Panc1 (cell line): ENCODE measurements around the gene PPP1R9A. TPM values are rescaled to one million over a fixed set of nuclear protein-coding genes. Genes with fewer than 3 reads are reported as not detected.

Source experiments
- ATAC-seq: fragments of 200-7000 bp; cut with Tn5 transposase; 2 replicates; pipeline ENCODE4 v1.9.1; 2020; ENCODE audit warnings: mild to moderate bottlenecking, moderate library complexity
- BruUV-seq: library from RNA; stranded (reverse); fragments of 400-500 nt; replicated peaks from 2 replicates; lab custom pipeline; 2021; lab: Mats Ljungman, UMichigan
- CTCF ChIA-PET: fragments of 300-600 bp; sonication (Branson Sonifier 250); formaldehyde crosslinking; loops from one replicate; lab custom pipeline; 2022; ENCODE audit warnings: antibody characterized with exemption; lab: Charles Lee
- POLR2A ChIA-PET: fragments of 300-600 bp; sonication (Branson Sonifier 250); formaldehyde crosslinking; loops from one replicate; lab custom pipeline; 2022; ENCODE audit warnings: antibody characterized with exemption; lab: Charles Lee
- DNase-seq: peaks from one replicate; pipeline ENCODE4 v3.0.0-alpha.2; 2010; ENCODE audit warnings: low read depth, low spot score
- H3K27ac ChIP-seq: 2 replicates; pipeline ENCODE4 v1.5.1; 2011; ENCODE audit warnings: mild to moderate bottlenecking, low read length, inconsistent platforms
- H3K27me3 ChIP-seq: fragments of 200-500 bp; sonication (Bioruptor generic); 2 replicates; pipeline ENCODE4 v1.6.0; 2014; ENCODE audit warnings: low read length, inconsistent platforms; ENCODE audit not compliant: control insufficient read depth, insufficient read depth
- H3K36me3 ChIP-seq: fragments of 200-500 bp; sonication (Bioruptor generic); 2 replicates; pipeline ENCODE4 v1.5.1; 2014; ENCODE audit warnings: inconsistent platforms, mild to moderate bottlenecking, low read length, moderate library complexity; ENCODE audit not compliant: control insufficient read depth, insufficient read depth
- H3K4me1 ChIP-seq: 2 replicates; pipeline ENCODE4 v1.5.1; 2011; ENCODE audit warnings: inconsistent platforms, mild to moderate bottlenecking, low read length, moderate library complexity; ENCODE audit not compliant: control insufficient read depth, insufficient read depth
- H3K4me3 ChIP-seq, 2 experiments: 2 replicates each; pipeline ENCODE4 v1.5.1; 2011 to 2012; ENCODE audit warnings: low read depth in 2 of 2, low read length in 2 of 2, mild to moderate bottlenecking in 2 of 2, inconsistent platforms in 1 of 2, moderate library complexity in 1 of 2
- H3K9me3 ChIP-seq: fragments of 200-500 bp; sonication (Bioruptor generic); 2 replicates; pipeline ENCODE4 v1.5.1; 2014; ENCODE audit warnings: low read depth, mild to moderate bottlenecking, inconsistent platforms, low read length, moderate library complexity; ENCODE audit not compliant: control insufficient read depth, insufficient read depth
- POLR2AphosphoS5 ChIP-seq: IDR thresholded peaks from 2 replicates; pipeline ENCODE4 v1.6.1; 2012; ENCODE audit warnings: mild to moderate bottlenecking, low read depth, low read length, moderate library complexity
- SIN3A ChIP-seq: IDR thresholded peaks from 2 replicates; pipeline ENCODE4 v1.6.1; 2012; ENCODE audit warnings: low read depth, mild to moderate bottlenecking, low read length, moderate library complexity, borderline replicate concordance; ENCODE audit not compliant: insufficient read depth
- TCF7L2 ChIP-seq: IDR thresholded peaks from 2 replicates; pipeline ENCODE4 v1.6.1; 2011; ENCODE audit warnings: mild to moderate bottlenecking, low read depth, low read length, inconsistent platforms
- in situ Hi-C: cut with HindIII; loops from 2 replicates; pipeline ENCODE4 v1.10.0; 2016; ENCODE audit warnings: low sequenced_read_pairs, low pct_unique_long_range_greater_than_20kb
- intact Hi-C: fragments of 100-400 bp; cut with micrococcal nuclease; formaldehyde crosslinking; loops from one replicate; pipeline ENCODE4 v1.10.0; 2022; ENCODE audit not compliant: unreplicated experiment
- total RNA-seq: library from RNA; stranded (reverse); gene quantifications from one replicate; pipeline ENCODE4 v1.2.1, GENCODE V29; 2021; ENCODE audit not compliant: unreplicated experiment
- TF ChIP-seq, protein P1 (sequence below), 2 experiments: IDR thresholded peaks; 2 replicates each; pipeline ENCODE4 v1.6.1; 2011 to 2012; ENCODE audit warnings: low read depth in 2 of 2, control low read depth in 1 of 2, low read length in 1 of 2, mild to moderate bottlenecking in 1 of 2, moderate library complexity in 1 of 2; ENCODE audit not compliant: insufficient read depth in 1 of 2
- TF ChIP-seq, protein P2 (sequence below): fragments of 450-650 bp; IDR thresholded peaks from 2 replicates; pipeline ENCODE4 v1.5.1; 2017; ENCODE audit warnings: mild to moderate bottlenecking

PPP1R9A gene
- total RNA-seq, 1 experiment from 2014 or later, result 5.0 TPM

DNA sequence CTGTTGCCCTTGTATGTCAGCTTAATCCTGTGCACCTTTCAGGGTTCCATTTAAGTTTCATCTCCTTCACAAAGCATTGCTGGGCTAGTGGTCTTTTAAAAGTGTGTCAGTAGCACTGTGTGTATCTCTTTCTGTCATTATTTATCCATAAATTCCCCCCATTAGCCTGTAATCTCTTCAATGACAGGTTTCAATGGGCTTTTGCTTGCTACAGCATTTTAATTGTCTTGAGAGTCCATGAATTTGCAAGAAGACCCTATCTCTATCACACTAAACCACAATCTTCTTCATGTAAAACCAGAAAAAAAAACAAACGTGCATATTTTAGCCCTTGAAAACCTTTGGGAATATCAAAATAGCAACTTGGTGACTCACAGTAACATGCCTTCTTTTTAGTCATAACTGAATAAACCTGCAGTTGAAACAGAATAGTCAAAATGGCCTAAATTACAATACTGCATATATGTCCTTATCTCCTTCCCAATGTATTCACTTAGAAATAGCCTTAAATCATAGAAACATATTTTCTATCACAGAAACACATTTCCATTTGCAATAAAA is 298.4 kb downstream of the PPP1R9A start:
- intact Hi-C loops, result no loop called here
- TF ChIP-seq TCF7L2, result no peak

DNA sequence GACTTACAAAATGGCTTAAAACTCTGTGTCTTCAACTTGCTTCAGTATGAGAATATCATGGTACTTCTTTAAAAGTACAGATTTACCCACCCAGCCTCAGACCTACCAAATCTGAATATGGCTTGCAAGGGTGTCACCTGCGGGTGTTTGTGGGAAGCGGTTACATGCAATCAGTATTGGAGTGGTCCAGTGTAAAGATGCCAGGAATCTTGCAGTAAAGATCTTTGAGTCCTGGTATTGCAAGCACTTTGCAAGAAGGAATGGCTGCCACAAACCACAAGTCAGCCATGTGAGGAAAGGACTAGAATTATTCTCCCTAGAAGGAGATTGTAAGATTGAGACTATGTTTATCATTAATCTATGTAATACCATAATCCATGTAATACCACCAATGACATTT is 301.9 kb downstream of the PPP1R9A start:
- BruUV-seq, result no TSS peak
- no peak for ATAC-seq
- no peaks in the 10 kb centered on the region for H3K36me3 ChIP-seq
- H3K4me1 ChIP-seq, result no peaks in the 10 kb centered on the region
- no peak for TF ChIP-seq POLR2AphosphoS5
- TF ChIP-seq, protein P1, sequence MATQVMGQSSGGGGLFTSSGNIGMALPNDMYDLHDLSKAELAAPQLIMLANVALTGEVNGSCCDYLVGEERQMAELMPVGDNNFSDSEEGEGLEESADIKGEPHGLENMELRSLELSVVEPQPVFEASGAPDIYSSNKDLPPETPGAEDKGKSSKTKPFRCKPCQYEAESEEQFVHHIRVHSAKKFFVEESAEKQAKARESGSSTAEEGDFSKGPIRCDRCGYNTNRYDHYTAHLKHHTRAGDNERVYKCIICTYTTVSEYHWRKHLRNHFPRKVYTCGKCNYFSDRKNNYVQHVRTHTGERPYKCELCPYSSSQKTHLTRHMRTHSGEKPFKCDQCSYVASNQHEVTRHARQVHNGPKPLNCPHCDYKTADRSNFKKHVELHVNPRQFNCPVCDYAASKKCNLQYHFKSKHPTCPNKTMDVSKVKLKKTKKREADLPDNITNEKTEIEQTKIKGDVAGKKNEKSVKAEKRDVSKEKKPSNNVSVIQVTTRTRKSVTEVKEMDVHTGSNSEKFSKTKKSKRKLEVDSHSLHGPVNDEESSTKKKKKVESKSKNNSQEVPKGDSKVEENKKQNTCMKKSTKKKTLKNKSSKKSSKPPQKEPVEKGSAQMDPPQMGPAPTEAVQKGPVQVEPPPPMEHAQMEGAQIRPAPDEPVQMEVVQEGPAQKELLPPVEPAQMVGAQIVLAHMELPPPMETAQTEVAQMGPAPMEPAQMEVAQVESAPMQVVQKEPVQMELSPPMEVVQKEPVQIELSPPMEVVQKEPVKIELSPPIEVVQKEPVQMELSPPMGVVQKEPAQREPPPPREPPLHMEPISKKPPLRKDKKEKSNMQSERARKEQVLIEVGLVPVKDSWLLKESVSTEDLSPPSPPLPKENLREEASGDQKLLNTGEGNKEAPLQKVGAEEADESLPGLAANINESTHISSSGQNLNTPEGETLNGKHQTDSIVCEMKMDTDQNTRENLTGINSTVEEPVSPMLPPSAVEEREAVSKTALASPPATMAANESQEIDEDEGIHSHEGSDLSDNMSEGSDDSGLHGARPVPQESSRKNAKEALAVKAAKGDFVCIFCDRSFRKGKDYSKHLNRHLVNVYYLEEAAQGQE (IDR thresholded peaks at IDR 0.05; ENCODE audit: insufficient read depth in 1 of 2, low read depth in 2 of 2, low read length in 1 of 2), result no peak
- TF ChIP-seq SIN3A, result no peak
- TF ChIP-seq, protein P2, sequence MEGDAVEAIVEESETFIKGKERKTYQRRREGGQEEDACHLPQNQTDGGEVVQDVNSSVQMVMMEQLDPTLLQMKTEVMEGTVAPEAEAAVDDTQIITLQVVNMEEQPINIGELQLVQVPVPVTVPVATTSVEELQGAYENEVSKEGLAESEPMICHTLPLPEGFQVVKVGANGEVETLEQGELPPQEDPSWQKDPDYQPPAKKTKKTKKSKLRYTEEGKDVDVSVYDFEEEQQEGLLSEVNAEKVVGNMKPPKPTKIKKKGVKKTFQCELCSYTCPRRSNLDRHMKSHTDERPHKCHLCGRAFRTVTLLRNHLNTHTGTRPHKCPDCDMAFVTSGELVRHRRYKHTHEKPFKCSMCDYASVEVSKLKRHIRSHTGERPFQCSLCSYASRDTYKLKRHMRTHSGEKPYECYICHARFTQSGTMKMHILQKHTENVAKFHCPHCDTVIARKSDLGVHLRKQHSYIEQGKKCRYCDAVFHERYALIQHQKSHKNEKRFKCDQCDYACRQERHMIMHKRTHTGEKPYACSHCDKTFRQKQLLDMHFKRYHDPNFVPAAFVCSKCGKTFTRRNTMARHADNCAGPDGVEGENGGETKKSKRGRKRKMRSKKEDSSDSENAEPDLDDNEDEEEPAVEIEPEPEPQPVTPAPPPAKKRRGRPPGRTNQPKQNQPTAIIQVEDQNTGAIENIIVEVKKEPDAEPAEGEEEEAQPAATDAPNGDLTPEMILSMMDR, result no peak
- H3K27me3 ChIP-seq, result no peaks in the 10 kb centered on the region
- no peak overlapping the region for H3K4me3 ChIP-seq
- ChIA-PET CTCF (no interaction called here), POLR2A (no interaction called here)
- no peak overlapping the region for H3K27ac ChIP-seq
- DNase-seq, result no peak
- in situ Hi-C loops (no loop called here), intact Hi-C loops (no loop called here)
- no peaks in the 10 kb centered on the region for H3K9me3 ChIP-seq

More for the DNA sequence above, 298.4 kb downstream of the PPP1R9A start:
- ATAC-seq (no peak), DNase-seq (no peak)
- Histone ChIP-seq H3K9me3 (no peaks in the 10 kb centered on the region), H3K4me3 (no peak overlapping the region), H3K27me3 (no peaks in the 10 kb centered on the region), H3K27ac (no peak overlapping the region), H3K4me1 (no peaks in the 10 kb centered on the region), H3K36me3 (no peaks in the 10 kb centered on the region)
- POLR2A ChIA-PET, result no interaction called here
- in situ Hi-C loops, result no loop called here
- CTCF ChIA-PET, result no interaction called here
- BruUV-seq, result no TSS peak

DNA sequence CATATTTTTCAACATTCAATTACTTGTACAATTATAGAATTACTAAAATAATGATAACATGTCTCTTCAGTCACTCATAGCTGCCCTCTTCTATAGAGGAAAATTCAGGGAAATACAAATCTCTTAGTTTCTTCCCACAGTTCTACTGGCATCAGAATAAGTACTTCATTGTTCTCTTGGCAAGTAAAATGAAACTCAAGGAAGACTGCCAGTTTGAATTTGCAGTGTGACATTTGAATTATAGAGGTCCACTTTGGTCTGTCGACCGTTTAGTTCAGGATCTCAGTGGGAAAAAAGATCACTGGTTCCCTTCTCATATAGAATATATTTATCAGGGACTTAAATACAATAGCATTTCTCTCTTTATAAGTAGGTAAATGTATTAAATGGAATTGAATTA is 302.4 kb downstream of the PPP1R9A start:
- no TSS peak for BruUV-seq
- H3K4me3 ChIP-seq, result no peak overlapping the region
- no peaks in the 10 kb centered on the region for H3K4me1 ChIP-seq
- H3K9me3 ChIP-seq, result no peaks in the 10 kb centered on the region
- TF ChIP-seq POLR2AphosphoS5, result no peak
- TF ChIP-seq TCF7L2, result no peak
- TF ChIP-seq, protein P1 (IDR thresholded peaks at IDR 0.05; ENCODE audit: insufficient read depth in 1 of 2, low read depth in 2 of 2, low read length in 1 of 2), result no peak
- no peak for TF ChIP-seq SIN3A
- TF ChIP-seq, protein P2, result no peak
- no peak for ATAC-seq
- no peaks in the 10 kb centered on the region for H3K27me3 ChIP-seq
- DNase-seq, result no peak
- CTCF ChIA-PET, result no interaction called here
- in situ Hi-C loops (no loop called here), intact Hi-C loops (no loop called here)
- no peaks in the 10 kb centered on the region for H3K36me3 ChIP-seq
- POLR2A ChIA-PET, result no interaction called here
- no peak overlapping the region for H3K27ac ChIP-seq
